GM19455 (cell line): ENCODE measurements around the gene COL10A1.

Source experiments
- ATAC-seq: cut with Tn5 transposase; IDR thresholded peaks from one replicate; pipeline ENCODE4 v1.9.1; 2021; ENCODE audit not compliant: unreplicated experiment

COL10A1 gene

DNA sequence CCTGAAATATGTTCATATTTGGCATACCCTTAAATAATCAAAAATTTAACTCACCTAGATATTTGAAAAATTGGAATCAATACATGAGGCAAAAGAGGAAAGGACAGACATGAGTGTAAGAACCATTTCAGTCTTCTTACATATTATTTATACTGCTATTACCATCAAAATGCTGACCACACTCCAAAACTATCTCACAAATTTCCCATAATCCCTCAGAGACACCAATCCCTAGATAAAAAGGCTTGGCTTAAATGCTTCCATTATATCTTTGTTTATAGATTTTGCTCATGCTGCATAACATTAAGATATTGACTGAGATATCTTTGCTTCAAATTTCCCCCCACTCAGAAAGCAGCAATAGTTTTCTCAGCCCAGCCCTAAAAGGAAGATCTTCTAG lies 37.0 kb downstream of the COL10A1 start:
- no peak for ATAC-seq

DNA sequence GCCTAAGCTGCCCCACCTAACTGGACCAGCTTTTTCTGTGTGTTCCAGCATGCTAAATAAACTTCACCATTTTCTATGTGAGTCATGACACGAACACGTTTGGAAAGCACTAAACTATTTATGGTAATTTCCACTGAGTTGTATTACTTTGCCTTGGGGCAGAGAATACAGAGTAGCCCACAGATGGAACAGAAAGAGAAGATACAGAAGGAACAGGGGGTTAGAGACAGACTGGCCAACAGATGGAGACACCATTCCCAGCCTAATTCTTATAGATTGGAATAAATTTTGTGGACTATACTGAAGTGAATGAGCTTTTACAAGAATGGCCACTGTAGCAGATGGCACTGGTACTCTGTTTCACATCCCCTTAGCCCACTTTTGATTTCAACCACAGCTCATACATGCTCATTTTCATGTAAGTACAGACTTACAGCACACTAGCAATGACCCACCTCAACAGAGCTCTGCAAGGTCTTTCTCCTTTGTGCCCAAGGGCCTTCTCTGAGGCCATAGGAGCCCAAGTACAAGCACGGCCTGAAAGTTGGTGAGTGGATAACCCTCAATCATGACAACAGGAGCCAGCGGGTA lies 38.4 kb downstream of the COL10A1 start:
- ATAC-seq, result peak; percentile 96

GRCh38 chr6:116084284-116084683 lies 41.6 kb downstream of the COL10A1 start:
- no peak for ATAC-seq

DNA sequence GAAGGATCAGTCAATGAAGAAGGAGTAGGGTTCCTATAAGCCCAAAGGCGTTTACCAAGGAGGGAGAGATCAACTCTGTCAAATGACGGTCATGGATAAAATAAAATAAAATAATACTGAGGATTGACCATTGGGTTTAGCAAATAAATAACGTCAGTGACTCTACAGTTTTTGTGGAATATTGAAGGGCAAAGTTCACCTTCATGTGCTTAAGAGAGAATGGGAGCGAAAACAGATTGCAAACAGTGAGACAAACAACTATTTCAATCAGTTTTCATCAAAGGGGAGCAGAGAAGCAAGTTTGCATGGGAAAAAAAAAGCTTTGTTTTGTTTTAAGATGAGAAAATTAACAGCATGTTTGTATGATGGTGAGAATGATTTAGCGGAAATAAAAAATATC lies 42.9 kb downstream of the COL10A1 start:
- no peak for ATAC-seq

- no peak for ATAC-seq
Observed at GRCh38 chr6:116078945-116079344, 47.0 kb downstream of the COL10A1 start.

DNA sequence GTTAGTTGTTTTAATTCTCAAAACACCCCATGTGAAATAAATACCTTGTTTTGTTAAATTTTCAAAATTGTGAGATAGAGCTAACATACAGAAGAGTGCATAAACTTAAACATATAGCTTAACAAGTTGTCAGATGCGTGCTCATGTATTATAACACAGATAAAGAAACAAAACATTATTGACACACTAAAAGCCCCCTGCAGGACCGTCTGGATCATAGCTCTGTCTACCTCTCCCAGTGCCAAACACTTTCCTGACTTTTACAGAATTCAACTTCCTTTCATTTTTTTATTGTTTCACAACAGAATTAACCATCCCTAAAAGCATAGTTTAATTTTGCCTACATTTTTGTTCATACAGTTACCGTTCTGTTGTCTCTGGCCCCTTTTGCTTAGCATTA lies 47.4 kb downstream of the COL10A1 start:
- no peak for ATAC-seq

GRCh38 chr6:116074732-116075390 lies 51.1 kb downstream of the COL10A1 start:
- no peak for ATAC-seq

GRCh38 chr6:116073765-116074440 lies 52.0 kb downstream of the COL10A1 start:
- ATAC-seq, result no peak

DNA sequence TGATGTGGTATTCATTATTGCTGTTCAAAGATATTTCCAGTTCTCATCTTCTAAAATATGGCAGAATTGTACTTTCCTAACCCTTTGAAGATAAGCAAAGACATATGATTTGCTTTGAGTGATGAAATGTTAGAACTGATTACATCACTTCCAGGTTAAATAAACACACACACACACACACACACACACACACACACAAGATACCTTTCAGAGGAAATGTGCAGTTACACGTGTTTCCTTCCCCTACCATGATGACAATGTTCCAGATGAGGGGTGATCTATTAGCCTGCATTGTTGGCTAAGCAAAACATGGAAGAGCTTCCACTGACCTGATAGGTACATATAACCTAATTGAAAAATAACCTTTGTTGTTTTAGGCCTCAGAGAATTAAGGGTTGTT lies 53.6 kb downstream of the COL10A1 start:
- no peak for ATAC-seq

DNA sequence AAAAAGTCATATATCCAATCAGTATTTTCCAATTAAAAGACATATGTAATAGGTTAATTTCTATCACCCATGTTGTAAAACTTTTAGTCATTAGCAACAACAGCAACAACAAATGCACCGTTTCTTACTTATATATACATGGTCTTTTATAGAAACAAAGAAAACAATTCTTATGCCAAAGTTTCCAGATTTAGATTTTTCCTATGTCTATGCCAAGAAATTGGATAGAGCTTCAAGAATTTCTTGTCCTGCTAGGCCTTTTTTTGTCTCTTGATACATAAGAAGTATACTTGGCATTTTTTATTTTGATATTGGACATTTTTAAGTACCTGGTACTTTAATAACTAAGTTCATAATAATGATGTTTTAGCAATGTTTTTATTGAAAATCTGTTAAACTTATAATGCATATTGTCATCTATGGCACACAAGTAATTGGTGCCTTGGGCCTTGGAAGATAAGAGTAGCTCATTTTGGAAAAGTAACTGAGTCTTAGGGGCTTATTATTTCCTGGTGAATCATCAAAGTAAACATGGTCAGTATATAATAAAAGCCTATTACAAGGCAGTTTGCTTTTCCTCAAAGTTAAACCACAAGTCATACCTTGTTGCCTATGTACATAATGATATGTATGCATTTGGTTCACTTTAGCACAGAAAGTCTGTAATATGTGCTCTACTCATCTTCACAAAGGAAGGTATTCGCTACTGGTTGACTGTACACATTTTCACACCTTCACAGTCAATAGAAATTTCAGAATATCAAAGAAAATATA lies 55.1 kb downstream of the COL10A1 start:
- ATAC-seq, result no peak

- ATAC-seq, result no peak
Observed at GRCh38 chr6:116070101-116070500, 55.8 kb downstream of the COL10A1 start.
